ENCODE results near the gene INPP5A.

The INPP5A gene

DNA sequence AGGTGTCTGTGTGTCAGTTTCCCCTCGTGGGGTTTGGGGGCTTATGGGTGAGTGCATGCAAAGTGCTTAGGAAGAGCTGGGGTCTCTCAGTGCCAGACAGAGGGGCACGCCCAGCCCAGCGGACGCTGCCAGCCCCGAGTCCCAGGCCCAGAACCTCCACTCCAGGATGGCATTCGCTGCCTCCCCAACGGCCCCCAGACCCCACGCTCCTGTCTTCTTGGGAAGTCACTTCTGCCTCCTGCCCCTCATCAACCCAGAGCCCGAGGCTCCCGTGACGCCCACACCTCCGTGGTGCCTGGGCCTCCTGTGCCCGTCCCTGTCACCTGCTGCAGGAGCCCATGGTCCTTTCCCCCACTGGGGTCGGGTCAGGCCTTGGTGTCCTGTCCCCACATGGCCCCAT lies 213.3 kb downstream of the INPP5A start:
- in situ Hi-C loops (cut with HindIII; ENCODE audit: low pct_ligation_motif_present, low sequenced_read_pairs), result no loop called here
- peaks cover 17% of the 10 kb centered on the region for H3K36me3 ChIP-seq (replicated peaks)
- no peak overlapping the region for H3K4me3 ChIP-seq (ENCODE audit: low read depth, low read length)
- no peak overlapping the region for H3K27ac ChIP-seq
- TF ChIP-seq, protein P1, sequence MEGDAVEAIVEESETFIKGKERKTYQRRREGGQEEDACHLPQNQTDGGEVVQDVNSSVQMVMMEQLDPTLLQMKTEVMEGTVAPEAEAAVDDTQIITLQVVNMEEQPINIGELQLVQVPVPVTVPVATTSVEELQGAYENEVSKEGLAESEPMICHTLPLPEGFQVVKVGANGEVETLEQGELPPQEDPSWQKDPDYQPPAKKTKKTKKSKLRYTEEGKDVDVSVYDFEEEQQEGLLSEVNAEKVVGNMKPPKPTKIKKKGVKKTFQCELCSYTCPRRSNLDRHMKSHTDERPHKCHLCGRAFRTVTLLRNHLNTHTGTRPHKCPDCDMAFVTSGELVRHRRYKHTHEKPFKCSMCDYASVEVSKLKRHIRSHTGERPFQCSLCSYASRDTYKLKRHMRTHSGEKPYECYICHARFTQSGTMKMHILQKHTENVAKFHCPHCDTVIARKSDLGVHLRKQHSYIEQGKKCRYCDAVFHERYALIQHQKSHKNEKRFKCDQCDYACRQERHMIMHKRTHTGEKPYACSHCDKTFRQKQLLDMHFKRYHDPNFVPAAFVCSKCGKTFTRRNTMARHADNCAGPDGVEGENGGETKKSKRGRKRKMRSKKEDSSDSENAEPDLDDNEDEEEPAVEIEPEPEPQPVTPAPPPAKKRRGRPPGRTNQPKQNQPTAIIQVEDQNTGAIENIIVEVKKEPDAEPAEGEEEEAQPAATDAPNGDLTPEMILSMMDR (IDR thresholded peaks at IDR 0.05; ENCODE audit: low read depth, low read length, missing control alignments), result no peak
- H3K27me3 ChIP-seq (replicated peaks), result no peaks in the 10 kb centered on the region
- no peak for DNase-seq

DNA sequence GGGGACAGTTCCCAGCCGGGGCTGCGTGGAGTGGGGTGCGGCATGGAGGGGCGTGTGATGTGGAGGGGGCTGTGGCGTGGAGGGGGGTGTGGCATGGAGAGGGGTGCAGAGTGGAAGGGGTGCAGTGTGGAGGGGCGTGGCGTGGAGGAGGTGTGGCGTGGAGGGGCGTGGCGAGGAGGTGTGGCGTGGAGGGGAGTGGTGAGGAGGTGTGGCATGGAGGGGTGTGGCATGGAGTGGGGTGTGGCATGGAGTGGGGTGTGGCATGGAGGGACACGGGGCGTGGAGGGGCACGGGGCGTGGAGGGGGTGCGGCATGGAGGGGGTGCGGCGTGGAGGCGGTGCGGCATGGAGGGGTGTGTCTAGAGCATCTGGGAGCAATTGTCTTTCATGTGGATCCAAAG lies 214.8 kb downstream of the INPP5A start:
- peaks cover 17% of the 10 kb centered on the region for H3K36me3 ChIP-seq (replicated peaks)
- no peak overlapping the region for H3K27ac ChIP-seq
- no peaks in the 10 kb centered on the region for H3K27me3 ChIP-seq (replicated peaks)
- no peak for DNase-seq
- in situ Hi-C loops (cut with HindIII; ENCODE audit: low pct_ligation_motif_present, low sequenced_read_pairs), result no loop called here
- H3K4me3 ChIP-seq (ENCODE audit: low read depth, low read length), result no peak overlapping the region
- TF ChIP-seq, protein P1 (IDR thresholded peaks at IDR 0.05; ENCODE audit: low read depth, low read length, missing control alignments), result no peak

DNA sequence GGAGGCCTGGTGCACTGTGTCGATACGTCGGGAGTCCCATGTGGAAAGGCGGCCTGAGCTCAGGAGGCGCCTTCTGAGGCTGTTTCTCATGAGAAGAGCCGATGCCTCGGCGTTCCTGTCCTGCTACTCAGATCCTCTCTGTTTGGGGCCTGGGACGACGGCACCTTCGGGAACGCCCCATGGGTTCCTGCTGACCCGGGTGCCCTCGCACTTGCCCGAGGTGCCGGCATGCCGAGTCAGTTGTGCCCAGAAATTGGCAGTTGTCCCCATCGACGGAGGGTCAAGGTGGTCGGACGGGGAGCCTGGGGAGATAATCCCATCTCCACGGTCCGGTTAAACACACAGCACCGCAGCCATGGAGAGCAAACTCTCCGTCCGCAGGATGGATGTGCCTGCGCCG lies 215.4 kb downstream of the INPP5A start:
- in situ Hi-C loops (cut with HindIII; ENCODE audit: low pct_ligation_motif_present, low sequenced_read_pairs), result no loop called here
- no peak overlapping the region for H3K4me3 ChIP-seq (ENCODE audit: low read depth, low read length)
- peaks cover 17% of the 10 kb centered on the region for H3K36me3 ChIP-seq (replicated peaks)
- H3K27me3 ChIP-seq (replicated peaks), result no peaks in the 10 kb centered on the region
- no peak for DNase-seq
- no peak overlapping the region for H3K27ac ChIP-seq
- TF ChIP-seq, protein P1 (IDR thresholded peaks at IDR 0.05; ENCODE audit: low read depth, low read length, missing control alignments), result no peak

DNA sequence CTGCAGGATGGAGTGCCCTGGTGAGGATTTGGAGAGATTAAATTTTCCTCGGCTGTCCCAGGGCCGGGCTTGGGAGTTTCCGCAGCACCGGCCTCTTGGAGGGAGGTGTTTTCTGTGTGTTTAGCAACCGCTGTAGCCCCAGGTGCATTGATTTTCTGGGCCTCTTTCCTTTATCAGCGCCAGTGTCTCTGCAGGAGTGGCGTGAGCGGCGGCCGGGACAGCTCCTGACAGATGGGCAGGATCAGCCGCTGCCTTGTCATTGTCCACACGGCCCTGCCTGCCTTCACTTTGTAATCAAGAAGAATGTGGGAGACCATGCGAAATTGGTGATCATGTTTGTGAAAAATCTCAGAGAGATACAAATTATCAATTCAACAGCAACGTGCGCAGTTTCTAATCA lies 216.0 kb downstream of the INPP5A start:
- TF ChIP-seq, protein P1 (IDR thresholded peaks at IDR 0.05; ENCODE audit: low read depth, low read length, missing control alignments), result no peak
- H3K27me3 ChIP-seq (replicated peaks), result no peaks in the 10 kb centered on the region
- no peak overlapping the region for H3K4me3 ChIP-seq (ENCODE audit: low read depth, low read length)
- no peak for DNase-seq
- in situ Hi-C loops (cut with HindIII; ENCODE audit: low pct_ligation_motif_present, low sequenced_read_pairs), result no loop called here
- H3K27ac ChIP-seq, result no peak overlapping the region
- H3K36me3 ChIP-seq (replicated peaks), result peaks cover 17% of the 10 kb centered on the region

DNA sequence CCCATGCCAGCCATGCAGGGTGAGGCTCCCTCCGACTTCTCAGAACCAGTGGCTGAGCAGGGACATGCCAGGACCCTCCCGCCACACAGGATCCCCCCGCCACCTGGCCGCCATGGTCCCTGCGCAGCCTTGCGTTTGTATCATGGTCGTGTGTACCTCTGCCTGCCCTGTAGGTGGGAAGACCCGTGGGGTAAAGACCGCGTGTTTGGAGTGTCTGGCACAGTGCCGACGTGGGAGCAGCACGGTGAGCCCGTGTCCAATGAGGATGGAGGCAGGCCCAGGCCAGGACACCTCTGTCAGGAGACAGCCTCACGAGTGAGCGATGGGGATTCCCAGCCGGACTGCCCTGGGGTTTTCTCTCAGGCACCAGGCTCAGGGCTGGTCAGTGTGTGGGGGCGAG lies 216.5 kb downstream of the INPP5A start:
- Histone ChIP-seq H3K36me3 (replicated peaks) (peaks cover 19% of the 10 kb centered on the region), H3K4me3 (ENCODE audit: low read depth, low read length) (no peak overlapping the region), H3K27ac (no peak overlapping the region), H3K27me3 (replicated peaks) (no peaks in the 10 kb centered on the region)
- in situ Hi-C loops (cut with HindIII; ENCODE audit: low pct_ligation_motif_present, low sequenced_read_pairs), result no loop called here
- DNase-seq, result no peak
- TF ChIP-seq, protein P1 (IDR thresholded peaks at IDR 0.05; ENCODE audit: low read depth, low read length, missing control alignments), result no peak

DNA sequence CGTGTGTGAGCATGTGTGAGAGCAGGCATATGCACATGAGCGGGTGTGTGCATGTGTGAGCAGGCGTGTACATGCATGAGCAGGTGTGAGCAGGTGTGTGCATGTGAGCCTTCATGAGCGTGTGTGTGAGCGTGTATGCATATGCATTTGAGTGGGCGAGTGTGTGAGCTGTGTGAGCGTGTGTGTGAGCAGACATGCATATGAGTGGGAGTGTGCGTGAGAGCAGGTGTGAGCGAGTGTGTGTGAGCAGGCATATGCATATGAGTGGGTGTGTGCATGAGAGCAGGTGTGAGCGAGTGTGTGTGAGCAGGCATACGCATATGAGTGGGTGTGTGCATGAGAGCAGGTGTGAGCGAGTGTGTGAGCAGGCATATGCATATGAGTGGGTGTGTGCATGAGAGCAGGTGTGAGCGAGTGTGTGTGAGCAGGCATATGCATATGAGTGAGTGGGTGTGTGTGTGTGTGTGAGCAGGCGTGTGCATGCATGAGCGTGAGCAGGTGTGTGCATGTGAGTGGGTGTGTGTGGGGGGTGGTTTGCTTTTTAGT lies 217.7 kb downstream of the INPP5A start:
- Histone ChIP-seq H3K4me3 (ENCODE audit: low read depth, low read length) (no peak overlapping the region), H3K27me3 (replicated peaks) (no peaks in the 10 kb centered on the region), H3K36me3 (replicated peaks) (peaks cover 13% of the 10 kb centered on the region), H3K27ac (no peak overlapping the region)
- TF ChIP-seq, protein P1 (IDR thresholded peaks at IDR 0.05; ENCODE audit: low read depth, low read length, missing control alignments), result no peak
- in situ Hi-C loops (cut with HindIII; ENCODE audit: low pct_ligation_motif_present, low sequenced_read_pairs), result no loop called here
- DNase-seq, result no peak
